ENCODE measurements around the gene COBL.

COBL gene

DNA sequence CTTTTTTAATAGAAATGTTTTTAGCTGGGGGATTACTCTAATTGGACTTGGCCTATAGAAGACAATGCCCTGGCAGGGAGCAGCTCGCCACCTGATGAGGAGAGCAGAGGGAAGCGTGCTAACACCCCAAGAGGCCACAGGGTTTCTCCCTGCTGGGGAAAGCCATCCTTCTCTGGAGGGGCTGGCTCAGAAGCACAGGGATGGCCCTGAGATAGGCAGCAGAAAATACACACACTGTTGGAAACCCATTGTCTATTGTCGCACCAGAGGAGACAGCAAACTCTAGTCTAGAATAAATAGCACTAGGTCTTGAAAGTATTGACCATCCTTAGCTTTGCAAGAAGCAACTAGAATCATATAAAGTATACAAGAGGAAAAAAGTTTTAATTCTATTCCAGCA, 5.4 kb downstream of the COBL start:
- H3K4me3 Mint-ChIP-seq = no peak overlapping the region
- no peaks in the 10 kb centered on the region for H3K9me3 Mint-ChIP-seq
- no peaks in the 10 kb centered on the region for H3K36me3 Mint-ChIP-seq (ENCODE audit: low read depth)
- peaks cover 59% of the 10 kb centered on the region for H3K27me3 Mint-ChIP-seq (ENCODE audit: low read depth)
- H3K27ac Mint-ChIP-seq = no peak overlapping the region
- peaks cover 45% of the 10 kb centered on the region for H3K4me1 Mint-ChIP-seq
- TF ChIP-seq, protein P1, sequence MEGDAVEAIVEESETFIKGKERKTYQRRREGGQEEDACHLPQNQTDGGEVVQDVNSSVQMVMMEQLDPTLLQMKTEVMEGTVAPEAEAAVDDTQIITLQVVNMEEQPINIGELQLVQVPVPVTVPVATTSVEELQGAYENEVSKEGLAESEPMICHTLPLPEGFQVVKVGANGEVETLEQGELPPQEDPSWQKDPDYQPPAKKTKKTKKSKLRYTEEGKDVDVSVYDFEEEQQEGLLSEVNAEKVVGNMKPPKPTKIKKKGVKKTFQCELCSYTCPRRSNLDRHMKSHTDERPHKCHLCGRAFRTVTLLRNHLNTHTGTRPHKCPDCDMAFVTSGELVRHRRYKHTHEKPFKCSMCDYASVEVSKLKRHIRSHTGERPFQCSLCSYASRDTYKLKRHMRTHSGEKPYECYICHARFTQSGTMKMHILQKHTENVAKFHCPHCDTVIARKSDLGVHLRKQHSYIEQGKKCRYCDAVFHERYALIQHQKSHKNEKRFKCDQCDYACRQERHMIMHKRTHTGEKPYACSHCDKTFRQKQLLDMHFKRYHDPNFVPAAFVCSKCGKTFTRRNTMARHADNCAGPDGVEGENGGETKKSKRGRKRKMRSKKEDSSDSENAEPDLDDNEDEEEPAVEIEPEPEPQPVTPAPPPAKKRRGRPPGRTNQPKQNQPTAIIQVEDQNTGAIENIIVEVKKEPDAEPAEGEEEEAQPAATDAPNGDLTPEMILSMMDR (IDR thresholded peaks at IDR 0.05; ENCODE audit: unreplicated experiment in 3 of 3) = no peak

DNA sequence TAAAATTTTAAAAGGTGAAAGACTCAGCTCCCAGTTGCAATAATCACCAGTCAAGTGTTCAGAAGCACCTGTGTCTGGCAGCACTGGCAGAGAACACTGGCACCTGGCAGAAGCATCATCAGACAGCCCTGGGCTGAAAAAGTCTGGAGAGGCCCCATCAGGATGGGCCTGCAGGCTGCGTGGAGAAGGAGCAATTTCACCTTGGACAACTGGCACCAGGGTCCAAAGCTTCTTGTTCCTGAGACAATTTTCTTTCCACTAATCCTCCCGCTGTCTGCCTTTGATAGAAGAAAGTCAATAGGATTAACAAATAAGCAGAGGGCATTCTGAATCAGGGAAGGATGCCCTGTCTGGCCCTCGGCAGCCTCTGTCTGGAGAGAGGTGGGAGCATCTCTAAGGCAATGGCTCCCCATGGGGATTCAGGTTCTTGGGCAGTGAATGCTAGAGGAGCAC, 6.5 kb downstream of the COBL start:
- TF ChIP-seq, protein P1 (IDR thresholded peaks at IDR 0.05; ENCODE audit: unreplicated experiment in 3 of 3) = no peak
- Mint-ChIP-seq H3K36me3 (ENCODE audit: low read depth) (no peaks in the 10 kb centered on the region), H3K27ac (no peak overlapping the region), H3K27me3 (ENCODE audit: low read depth) (peaks cover 49% of the 10 kb centered on the region), H3K4me1 (peaks cover 45% of the 10 kb centered on the region), H3K9me3 (no peaks in the 10 kb centered on the region), H3K4me3 (no peak overlapping the region)

DNA sequence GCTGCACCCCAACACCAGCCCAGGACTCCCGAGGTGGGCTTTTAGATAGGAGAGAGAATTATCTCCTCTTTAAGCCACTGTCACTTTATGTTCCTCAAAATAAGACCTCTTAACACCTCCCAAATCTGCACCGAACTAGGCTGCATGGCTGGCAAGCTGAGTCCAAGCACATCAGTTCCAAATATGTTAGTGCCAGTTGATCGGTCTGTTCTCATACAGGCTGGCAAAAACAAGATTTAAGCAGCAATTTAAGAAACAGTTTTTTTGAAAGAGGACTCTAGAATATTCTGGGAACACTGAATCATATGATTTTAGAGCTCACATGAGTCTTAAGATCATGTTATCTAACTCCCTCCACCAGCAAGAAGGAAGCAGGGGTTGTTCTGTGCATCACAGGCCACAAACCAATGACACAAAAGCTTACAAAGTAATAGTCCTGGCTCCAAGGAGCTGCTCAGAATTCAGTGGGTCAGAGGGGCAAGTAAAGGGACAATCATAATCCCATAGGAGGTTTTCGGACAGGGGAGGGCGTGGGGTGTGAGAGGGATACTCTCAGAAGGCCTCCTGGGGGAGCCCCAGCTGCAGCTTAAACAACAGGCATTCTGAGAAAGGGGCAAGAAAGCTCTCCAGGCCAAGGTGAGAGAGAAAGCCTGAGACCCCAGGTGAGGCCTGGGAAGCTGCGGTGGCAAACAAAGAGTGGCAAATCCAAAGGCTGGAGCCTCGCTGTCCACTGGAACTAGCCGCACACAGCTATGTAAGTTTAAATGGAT, 7.1 kb downstream of the COBL start:
- H3K9me3 Mint-ChIP-seq = no peaks in the 10 kb centered on the region
- H3K27me3 Mint-ChIP-seq (ENCODE audit: low read depth) = peaks cover 43% of the 10 kb centered on the region
- TF ChIP-seq, protein P1 (IDR thresholded peaks at IDR 0.05; ENCODE audit: unreplicated experiment in 3 of 3) = no peak
- H3K36me3 Mint-ChIP-seq (ENCODE audit: low read depth) = no peaks in the 10 kb centered on the region
- no peak overlapping the region for H3K4me3 Mint-ChIP-seq
- H3K4me1 Mint-ChIP-seq = peaks cover 40% of the 10 kb centered on the region
- no peak overlapping the region for H3K27ac Mint-ChIP-seq

DNA sequence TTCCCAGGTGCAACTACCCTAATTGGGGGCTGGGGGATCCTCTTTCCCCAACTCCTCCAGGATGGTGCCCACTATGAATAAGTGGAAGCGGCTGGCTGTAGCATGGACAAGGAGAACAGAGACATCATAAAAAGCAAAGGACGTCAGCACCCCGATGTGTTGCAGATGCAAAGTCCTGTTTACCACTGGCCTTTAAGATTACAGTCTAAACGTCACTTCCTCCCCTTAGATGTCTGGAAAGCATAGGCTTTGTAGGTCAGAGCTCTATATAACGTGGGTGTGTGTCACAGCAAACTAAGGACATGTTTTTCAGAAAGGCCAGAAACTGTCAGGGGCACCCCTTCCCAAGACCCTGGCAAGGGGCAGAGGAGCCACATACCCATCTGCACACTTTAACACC, 7.9 kb downstream of the COBL start:
- no peaks in the 10 kb centered on the region for H3K36me3 Mint-ChIP-seq (ENCODE audit: low read depth)
- H3K4me3 Mint-ChIP-seq = no peak overlapping the region
- H3K27me3 Mint-ChIP-seq (ENCODE audit: low read depth) = peaks cover 35% of the 10 kb centered on the region
- H3K27ac Mint-ChIP-seq = no peak overlapping the region
- peaks cover 33% of the 10 kb centered on the region for H3K4me1 Mint-ChIP-seq
- TF ChIP-seq, protein P1 (IDR thresholded peaks at IDR 0.05; ENCODE audit: unreplicated experiment in 3 of 3) = no peak
- H3K9me3 Mint-ChIP-seq = no peaks in the 10 kb centered on the region

DNA sequence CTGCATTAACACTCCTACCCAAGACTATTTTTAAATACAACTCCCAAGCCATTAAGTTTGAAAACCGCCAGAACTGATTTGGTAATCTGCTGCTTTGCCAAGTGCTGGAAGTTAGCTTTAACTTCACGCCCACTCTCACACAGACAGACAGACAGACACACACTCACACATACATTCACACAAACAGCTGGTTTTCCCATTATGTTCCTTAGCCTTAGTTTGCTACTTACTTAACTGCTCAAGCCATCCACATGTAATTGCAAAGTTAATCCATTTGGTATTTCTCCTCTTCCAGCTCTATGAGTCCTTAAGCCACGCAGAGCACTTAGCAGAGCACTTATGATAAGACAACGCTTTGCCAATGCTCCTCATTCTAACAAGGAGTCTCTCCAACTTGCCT, 8.3 kb downstream of the COBL start:
- TF ChIP-seq, protein P1 (IDR thresholded peaks at IDR 0.05; ENCODE audit: unreplicated experiment in 3 of 3) = no peak
- no peak overlapping the region for H3K27ac Mint-ChIP-seq
- H3K4me3 Mint-ChIP-seq = no peak overlapping the region
- peaks cover 31% of the 10 kb centered on the region for H3K4me1 Mint-ChIP-seq
- H3K27me3 Mint-ChIP-seq (ENCODE audit: low read depth) = peaks cover 33% of the 10 kb centered on the region
- H3K9me3 Mint-ChIP-seq = no peaks in the 10 kb centered on the region
- H3K36me3 Mint-ChIP-seq (ENCODE audit: low read depth) = no peaks in the 10 kb centered on the region

DNA sequence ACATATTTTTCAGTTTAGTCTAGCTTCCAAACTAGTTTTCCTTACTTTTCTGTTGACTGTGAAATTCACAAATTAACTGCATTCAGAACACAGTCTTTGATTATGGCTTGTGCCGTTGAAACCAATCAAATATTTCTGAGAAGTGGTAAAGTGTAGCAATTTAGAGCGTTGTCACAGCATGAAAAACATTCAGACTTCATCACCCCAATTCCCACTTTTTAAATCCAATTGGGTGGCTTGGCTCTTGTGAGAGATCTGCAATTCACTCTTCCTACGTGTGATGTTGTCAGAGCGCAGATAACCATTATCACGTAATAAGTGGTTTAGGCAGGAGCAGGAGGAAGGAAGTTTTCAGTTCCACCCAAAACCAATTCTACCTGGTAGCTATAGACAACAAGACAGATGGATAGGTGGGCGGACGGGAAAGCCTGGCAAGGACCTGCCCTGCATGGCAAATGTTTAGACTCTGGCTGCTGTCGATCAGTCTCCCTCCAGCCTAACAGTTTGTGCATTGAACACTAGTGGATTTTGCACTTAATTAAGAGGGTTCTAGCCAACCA, 8.9 kb downstream of the COBL start:
- Mint-ChIP-seq H3K36me3 (ENCODE audit: low read depth) (no peaks in the 10 kb centered on the region), H3K4me1 (peaks cover 26% of the 10 kb centered on the region), H3K9me3 (no peaks in the 10 kb centered on the region), H3K27me3 (ENCODE audit: low read depth) (peaks cover 32% of the 10 kb centered on the region), H3K27ac (no peak overlapping the region), H3K4me3 (no peak overlapping the region)
- TF ChIP-seq, protein P1 (IDR thresholded peaks at IDR 0.05; ENCODE audit: unreplicated experiment in 3 of 3) = no peak
